GM23338 (cell line): Measurements from ENCODE around the gene E2F6. TPM values are rescaled to one million over a fixed set of nuclear protein-coding genes. Genes with fewer than 3 reads are reported as not detected.

Source experiments
- ATAC-seq: fragments of 200-7000 bp; cut with Tn5 transposase; 3 replicates; pipeline ENCODE4 v1.9.1; 2020
- DNase-seq: peaks from one replicate; pipeline ENCODE4 v3.0.0-alpha.2; 2015; ENCODE audit warnings: low spot score
- H2AFZ ChIP-seq: fragments of 200-600 bp; sonication (generic); 2 replicates; pipeline ENCODE4 v1.8.0; 2016; ENCODE audit warnings: antibody characterized with exemption, mild to moderate bottlenecking, moderate library complexity
- H3F3A ChIP-seq: fragments of 200-600 bp; sonication (generic); replicated peaks from 2 replicates; pipeline ENCODE4 v1.8.0; 2017; ENCODE audit warnings: antibody characterized with exemption, mixed run types, low read depth
- H3K27ac ChIP-seq: fragments of 200-600 bp; sonication (generic); 2 replicates; pipeline ENCODE4 v1.6.1; 2016; ENCODE audit warnings: low read depth
- H3K27me3 ChIP-seq: fragments of 200-600 bp; sonication (generic); 2 replicates; pipeline ENCODE4 v1.8.0; 2016; ENCODE audit warnings: mild to moderate bottlenecking, mixed run types, moderate library complexity; ENCODE audit not compliant: insufficient read depth
- H3K36me3 ChIP-seq: fragments of 200-600 bp; sonication (generic); 2 replicates; pipeline ENCODE4 v1.8.0; 2016; ENCODE audit warnings: mild to moderate bottlenecking; ENCODE audit not compliant: insufficient read depth
- H3K4me1 ChIP-seq: fragments of 200-600 bp; sonication (generic); 2 replicates; pipeline ENCODE4 v1.8.0; 2016; ENCODE audit warnings: mild to moderate bottlenecking, moderate library complexity; ENCODE audit not compliant: insufficient read depth
- H3K4me2 ChIP-seq: fragments of 200-600 bp; sonication (generic); 2 replicates; pipeline ENCODE4 v1.7.1; 2017; ENCODE audit warnings: mixed run types
- H3K4me3 ChIP-seq: fragments of 200-600 bp; sonication (generic); 2 replicates; pipeline ENCODE4 v1.6.1; 2016; ENCODE audit warnings: mixed run types
- H3K79me2 ChIP-seq: fragments of 200-600 bp; sonication (generic); replicated peaks from 2 replicates; pipeline ENCODE4 v1.8.0; 2017; ENCODE audit warnings: mild to moderate bottlenecking; ENCODE audit not compliant: insufficient read depth
- H3K9me2 ChIP-seq: fragments of 200-600 bp; sonication (generic); 2 replicates; pipeline ENCODE4 v1.8.0; 2017; ENCODE audit not compliant: insufficient read depth
- H4K20me1 ChIP-seq: fragments of 200-600 bp; sonication (generic); replicated peaks from 2 replicates; pipeline ENCODE4 v1.8.0; 2017; ENCODE audit warnings: mild to moderate bottlenecking; ENCODE audit not compliant: insufficient read depth
- H3K27ac Mint-ChIP-seq: 2 replicates; pipeline ENCODE4 v1.8.0; 2020; ENCODE audit warnings: inconsistent platforms, mild to moderate bottlenecking, moderate library complexity, mixed read lengths
- H3K27me3 Mint-ChIP-seq: 3 replicates; pipeline ENCODE4 v1.8.0; 2022; ENCODE audit warnings: low read depth, mild to moderate bottlenecking, moderate library complexity, mixed read lengths, inconsistent platforms; ENCODE audit not compliant: insufficient read depth, poor library complexity
- H3K36me3 Mint-ChIP-seq: 3 replicates; pipeline ENCODE4 v1.8.0; 2021; ENCODE audit warnings: low read depth, mild to moderate bottlenecking, inconsistent platforms, moderate library complexity, mixed read lengths
- H3K4me1 Mint-ChIP-seq: 3 replicates; pipeline ENCODE4 v1.8.0; 2020; ENCODE audit warnings: mild to moderate bottlenecking, inconsistent platforms, mixed read lengths
- H3K4me3 Mint-ChIP-seq: 3 replicates; pipeline ENCODE4 v1.8.0; 2021; ENCODE audit warnings: moderate library complexity, mild to moderate bottlenecking, inconsistent platforms, mixed read lengths
- H3K9me3 Mint-ChIP-seq: 3 replicates; pipeline ENCODE4 v1.8.0; 2020; ENCODE audit warnings: moderate library complexity, mild to moderate bottlenecking, inconsistent platforms, mixed read lengths
- CREB1 ChIP-seq: fragments of 250-450 bp; sonication (Bioruptor Pico); IDR thresholded peaks from 2 replicates; pipeline ENCODE4 v1.5.0; 2020; ENCODE audit warnings: low read depth, mild to moderate bottlenecking, moderate library complexity
- EZH2 ChIP-seq: fragments of 200-600 bp; sonication (generic); IDR thresholded peaks from one replicate; pipeline ENCODE4 v1.8.0; 2017; ENCODE audit warnings: antibody characterized with exemption, mild to moderate bottlenecking, low read depth; ENCODE audit not compliant: unreplicated experiment
- EZH2phosphoT487 ChIP-seq: fragments of 200-600 bp; sonication (generic); IDR thresholded peaks from one replicate; pipeline ENCODE4 v1.8.1; 2018; ENCODE audit warnings: antibody characterized with exemption; ENCODE audit not compliant: unreplicated experiment
- JUNB ChIP-seq: IDR thresholded peaks from one replicate; pipeline ENCODE4 v1.6.1; 2016; ENCODE audit warnings: antibody characterized with exemption; ENCODE audit not compliant: unreplicated experiment
- NANOG ChIP-seq: IDR thresholded peaks from 2 replicates; pipeline ENCODE4 v1.6.1; 2016; ENCODE audit warnings: antibody characterized with exemption, borderline replicate concordance
- POLR2AphosphoS5 ChIP-seq: IDR thresholded peaks from 2 replicates; pipeline ENCODE4 v1.6.1; 2016; ENCODE audit warnings: antibody characterized with exemption, low read depth
- STAT1 ChIP-seq: IDR thresholded peaks from one replicate; pipeline ENCODE4 v1.6.1; 2016; ENCODE audit warnings: antibody characterized with exemption; ENCODE audit not compliant: unreplicated experiment
- ZNF114 ChIP-seq: fragments of 250-450 bp; sonication (Bioruptor Pico); IDR thresholded peaks from 2 replicates; pipeline ENCODE4 v1.5.0; 2020; ENCODE audit warnings: mild to moderate bottlenecking, moderate library complexity
- polyA plus RNA-seq: library from polyadenylated mRNA; unstranded; fragments of >200 nt; fragmentation: Nextera tagmentation; extraction: Ambion mirVana; gene quantifications from 2 replicates; pipeline ENCODE4 v1.2.1, GENCODE V29; 2016
- total RNA-seq: library from RNA; depleted of rRNA; stranded (reverse); fragments of >200 nt; shearing (Covaris generic); gene quantifications from 2 replicates; pipeline ENCODE4 v1.2.3, GENCODE V29; 2014
- TF ChIP-seq, protein P1 (sequence below): IDR thresholded peaks from one replicate; pipeline ENCODE4 v1.6.1; 2018; ENCODE audit warnings: antibody characterized with exemption; ENCODE audit not compliant: unreplicated experiment
- TF ChIP-seq, protein P2 (sequence below): IDR thresholded peaks from 2 replicates; pipeline ENCODE4 v1.6.1; 2016; ENCODE audit warnings: antibody characterized with exemption
- TF ChIP-seq, protein P3 (sequence below): fragments of 250-450 bp; sonication (Bioruptor Pico); IDR thresholded peaks from 2 replicates; pipeline ENCODE4 v1.5.0; 2020; ENCODE audit warnings: mild to moderate bottlenecking, moderate library complexity
- TF ChIP-seq, protein P4 (sequence below), 2 experiments: fragments of 200-600 bp in 1 of 2; sonication (generic) in 1 of 2; conservative IDR thresholded peaks; 2 replicates each; pipeline versions ENCODE4 v1.5.1 to v1.6.1; 2016 to 2017; ENCODE audit warnings: antibody characterized with exemption in 2 of 2, low read depth in 2 of 2, mild to moderate bottlenecking in 2 of 2, moderate library complexity in 1 of 2

E2F6 gene
- total and polyA plus RNA-seq, 2 experiments from 2014 or later: 16.9 to 20.7 TPM

DNA sequence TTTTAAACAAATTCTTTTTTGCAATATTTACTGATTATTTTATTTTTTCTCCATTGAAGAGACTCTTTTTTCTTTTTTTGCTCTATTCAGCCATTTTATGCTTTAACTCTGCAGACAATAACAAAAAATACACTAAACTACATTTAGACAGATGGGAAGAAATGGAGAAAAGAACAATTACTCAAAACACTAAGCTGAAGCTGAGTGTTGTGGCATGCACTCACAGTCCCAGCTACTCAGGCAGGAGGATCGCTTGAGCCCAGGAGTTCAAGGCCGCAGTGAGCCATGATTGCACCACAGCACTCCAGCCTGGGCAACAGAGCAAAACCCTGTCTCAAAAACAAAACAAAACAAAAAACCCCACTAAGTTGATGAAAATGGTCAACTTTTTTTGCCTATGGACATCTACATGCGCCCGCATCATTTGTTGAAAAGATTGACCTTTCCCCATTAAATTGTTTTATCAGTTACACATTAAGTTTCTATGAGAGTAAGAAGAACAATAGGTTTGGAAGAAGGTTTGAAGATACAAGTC lies 43.0 kb downstream of the E2F6 start:
- Mint-ChIP-seq H3K4me1 (no peaks in the 10 kb centered on the region), H3K27me3 (peaks cover 2% of the 10 kb centered on the region)
- TF ChIP-seq EZH2: no peak
- TF ChIP-seq, protein P1, sequence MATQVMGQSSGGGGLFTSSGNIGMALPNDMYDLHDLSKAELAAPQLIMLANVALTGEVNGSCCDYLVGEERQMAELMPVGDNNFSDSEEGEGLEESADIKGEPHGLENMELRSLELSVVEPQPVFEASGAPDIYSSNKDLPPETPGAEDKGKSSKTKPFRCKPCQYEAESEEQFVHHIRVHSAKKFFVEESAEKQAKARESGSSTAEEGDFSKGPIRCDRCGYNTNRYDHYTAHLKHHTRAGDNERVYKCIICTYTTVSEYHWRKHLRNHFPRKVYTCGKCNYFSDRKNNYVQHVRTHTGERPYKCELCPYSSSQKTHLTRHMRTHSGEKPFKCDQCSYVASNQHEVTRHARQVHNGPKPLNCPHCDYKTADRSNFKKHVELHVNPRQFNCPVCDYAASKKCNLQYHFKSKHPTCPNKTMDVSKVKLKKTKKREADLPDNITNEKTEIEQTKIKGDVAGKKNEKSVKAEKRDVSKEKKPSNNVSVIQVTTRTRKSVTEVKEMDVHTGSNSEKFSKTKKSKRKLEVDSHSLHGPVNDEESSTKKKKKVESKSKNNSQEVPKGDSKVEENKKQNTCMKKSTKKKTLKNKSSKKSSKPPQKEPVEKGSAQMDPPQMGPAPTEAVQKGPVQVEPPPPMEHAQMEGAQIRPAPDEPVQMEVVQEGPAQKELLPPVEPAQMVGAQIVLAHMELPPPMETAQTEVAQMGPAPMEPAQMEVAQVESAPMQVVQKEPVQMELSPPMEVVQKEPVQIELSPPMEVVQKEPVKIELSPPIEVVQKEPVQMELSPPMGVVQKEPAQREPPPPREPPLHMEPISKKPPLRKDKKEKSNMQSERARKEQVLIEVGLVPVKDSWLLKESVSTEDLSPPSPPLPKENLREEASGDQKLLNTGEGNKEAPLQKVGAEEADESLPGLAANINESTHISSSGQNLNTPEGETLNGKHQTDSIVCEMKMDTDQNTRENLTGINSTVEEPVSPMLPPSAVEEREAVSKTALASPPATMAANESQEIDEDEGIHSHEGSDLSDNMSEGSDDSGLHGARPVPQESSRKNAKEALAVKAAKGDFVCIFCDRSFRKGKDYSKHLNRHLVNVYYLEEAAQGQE: no peak
- no peak for TF ChIP-seq NANOG
- no peak for TF ChIP-seq ZNF114 (CRISPR knock-in tag)
- no peak for TF ChIP-seq EZH2phosphoT487
- no peak for TF ChIP-seq JUNB
- TF ChIP-seq, protein P2, sequence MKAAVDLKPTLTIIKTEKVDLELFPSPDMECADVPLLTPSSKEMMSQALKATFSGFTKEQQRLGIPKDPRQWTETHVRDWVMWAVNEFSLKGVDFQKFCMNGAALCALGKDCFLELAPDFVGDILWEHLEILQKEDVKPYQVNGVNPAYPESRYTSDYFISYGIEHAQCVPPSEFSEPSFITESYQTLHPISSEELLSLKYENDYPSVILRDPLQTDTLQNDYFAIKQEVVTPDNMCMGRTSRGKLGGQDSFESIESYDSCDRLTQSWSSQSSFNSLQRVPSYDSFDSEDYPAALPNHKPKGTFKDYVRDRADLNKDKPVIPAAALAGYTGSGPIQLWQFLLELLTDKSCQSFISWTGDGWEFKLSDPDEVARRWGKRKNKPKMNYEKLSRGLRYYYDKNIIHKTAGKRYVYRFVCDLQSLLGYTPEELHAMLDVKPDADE: no peak
- TF ChIP-seq CREB1 (CRISPR knock-in tag): no peak
- TF ChIP-seq, protein P3, sequence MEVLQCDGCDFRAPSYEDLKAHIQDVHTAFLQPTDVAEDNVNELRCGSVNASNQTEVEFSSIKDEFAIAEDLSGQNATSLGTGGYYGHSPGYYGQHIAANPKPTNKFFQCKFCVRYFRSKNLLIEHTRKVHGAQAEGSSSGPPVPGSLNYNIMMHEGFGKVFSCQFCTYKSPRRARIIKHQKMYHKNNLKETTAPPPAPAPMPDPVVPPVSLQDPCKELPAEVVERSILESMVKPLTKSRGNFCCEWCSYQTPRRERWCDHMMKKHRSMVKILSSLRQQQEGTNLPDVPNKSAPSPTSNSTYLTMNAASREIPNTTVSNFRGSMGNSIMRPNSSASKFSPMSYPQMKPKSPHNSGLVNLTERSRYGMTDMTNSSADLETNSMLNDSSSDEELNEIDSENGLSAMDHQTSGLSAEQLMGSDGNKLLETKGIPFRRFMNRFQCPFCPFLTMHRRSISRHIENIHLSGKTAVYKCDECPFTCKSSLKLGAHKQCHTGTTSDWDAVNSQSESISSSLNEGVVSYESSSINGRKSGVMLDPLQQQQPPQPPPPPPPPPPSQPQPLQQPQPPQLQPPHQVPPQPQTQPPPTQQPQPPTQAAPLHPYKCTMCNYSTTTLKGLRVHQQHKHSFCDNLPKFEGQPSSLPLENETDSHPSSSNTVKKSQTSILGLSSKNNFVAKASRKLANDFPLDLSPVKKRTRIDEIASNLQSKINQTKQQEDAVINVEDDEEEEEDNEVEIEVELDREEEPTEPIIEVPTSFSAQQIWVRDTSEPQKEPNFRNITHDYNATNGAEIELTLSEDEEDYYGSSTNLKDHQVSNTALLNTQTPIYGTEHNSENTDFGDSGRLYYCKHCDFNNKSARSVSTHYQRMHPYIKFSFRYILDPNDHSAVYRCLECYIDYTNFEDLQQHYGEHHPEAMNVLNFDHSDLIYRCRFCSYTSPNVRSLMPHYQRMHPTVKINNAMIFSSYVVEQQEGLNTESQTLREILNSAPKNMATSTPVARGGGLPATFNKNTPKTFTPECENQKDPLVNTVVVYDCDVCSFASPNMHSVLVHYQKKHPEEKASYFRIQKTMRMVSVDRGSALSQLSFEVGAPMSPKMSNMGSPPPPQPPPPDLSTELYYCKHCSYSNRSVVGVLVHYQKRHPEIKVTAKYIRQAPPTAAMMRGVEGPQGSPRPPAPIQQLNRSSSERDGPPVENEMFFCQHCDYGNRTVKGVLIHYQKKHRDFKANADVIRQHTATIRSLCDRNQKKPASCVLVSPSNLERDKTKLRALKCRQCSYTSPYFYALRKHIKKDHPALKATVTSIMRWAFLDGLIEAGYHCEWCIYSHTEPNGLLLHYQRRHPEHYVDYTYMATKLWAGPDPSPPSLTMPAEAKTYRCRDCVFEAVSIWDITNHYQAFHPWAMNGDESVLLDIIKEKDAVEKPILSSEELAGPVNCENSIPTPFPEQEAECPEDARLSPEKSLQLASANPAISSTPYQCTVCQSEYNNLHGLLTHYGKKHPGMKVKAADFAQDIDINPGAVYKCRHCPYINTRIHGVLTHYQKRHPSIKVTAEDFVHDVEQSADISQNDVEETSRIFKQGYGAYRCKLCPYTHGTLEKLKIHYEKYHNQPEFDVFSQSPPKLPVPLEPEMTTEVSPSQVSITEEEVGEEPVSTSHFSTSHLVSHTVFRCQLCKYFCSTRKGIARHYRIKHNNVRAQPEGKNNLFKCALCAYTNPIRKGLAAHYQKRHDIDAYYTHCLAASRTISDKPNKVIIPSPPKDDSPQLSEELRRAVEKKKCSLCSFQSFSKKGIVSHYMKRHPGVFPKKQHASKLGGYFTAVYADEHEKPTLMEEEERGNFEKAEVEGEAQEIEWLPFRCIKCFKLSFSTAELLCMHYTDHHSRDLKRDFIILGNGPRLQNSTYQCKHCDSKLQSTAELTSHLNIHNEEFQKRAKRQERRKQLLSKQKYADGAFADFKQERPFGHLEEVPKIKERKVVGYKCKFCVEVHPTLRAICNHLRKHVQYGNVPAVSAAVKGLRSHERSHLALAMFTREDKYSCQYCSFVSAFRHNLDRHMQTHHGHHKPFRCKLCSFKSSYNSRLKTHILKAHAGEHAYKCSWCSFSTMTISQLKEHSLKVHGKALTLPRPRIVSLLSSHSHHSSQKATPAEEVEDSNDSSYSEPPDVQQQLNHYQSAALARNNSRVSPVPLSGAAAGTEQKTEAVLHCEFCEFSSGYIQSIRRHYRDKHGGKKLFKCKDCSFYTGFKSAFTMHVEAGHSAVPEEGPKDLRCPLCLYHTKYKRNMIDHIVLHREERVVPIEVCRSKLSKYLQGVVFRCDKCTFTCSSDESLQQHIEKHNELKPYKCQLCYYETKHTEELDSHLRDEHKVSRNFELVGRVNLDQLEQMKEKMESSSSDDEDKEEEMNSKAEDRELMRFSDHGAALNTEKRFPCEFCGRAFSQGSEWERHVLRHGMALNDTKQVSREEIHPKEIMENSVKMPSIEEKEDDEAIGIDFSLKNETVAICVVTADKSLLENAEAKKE (CRISPR knock-in tag): no peak
- TF ChIP-seq STAT1: no peak
- TF ChIP-seq POLR2AphosphoS5: no peak
- TF ChIP-seq, protein P4, sequence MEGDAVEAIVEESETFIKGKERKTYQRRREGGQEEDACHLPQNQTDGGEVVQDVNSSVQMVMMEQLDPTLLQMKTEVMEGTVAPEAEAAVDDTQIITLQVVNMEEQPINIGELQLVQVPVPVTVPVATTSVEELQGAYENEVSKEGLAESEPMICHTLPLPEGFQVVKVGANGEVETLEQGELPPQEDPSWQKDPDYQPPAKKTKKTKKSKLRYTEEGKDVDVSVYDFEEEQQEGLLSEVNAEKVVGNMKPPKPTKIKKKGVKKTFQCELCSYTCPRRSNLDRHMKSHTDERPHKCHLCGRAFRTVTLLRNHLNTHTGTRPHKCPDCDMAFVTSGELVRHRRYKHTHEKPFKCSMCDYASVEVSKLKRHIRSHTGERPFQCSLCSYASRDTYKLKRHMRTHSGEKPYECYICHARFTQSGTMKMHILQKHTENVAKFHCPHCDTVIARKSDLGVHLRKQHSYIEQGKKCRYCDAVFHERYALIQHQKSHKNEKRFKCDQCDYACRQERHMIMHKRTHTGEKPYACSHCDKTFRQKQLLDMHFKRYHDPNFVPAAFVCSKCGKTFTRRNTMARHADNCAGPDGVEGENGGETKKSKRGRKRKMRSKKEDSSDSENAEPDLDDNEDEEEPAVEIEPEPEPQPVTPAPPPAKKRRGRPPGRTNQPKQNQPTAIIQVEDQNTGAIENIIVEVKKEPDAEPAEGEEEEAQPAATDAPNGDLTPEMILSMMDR (conservative IDR thresholded peaks at IDR 0.05; ENCODE audit: low read depth in 2 of 2): no peak

More for the DNA sequence above, 43.0 kb downstream of the E2F6 start:
- Histone ChIP-seq H3F3A (no peaks in the 10 kb centered on the region), H3K79me2 (no peaks in the 10 kb centered on the region), H3K27me3 (no peaks in the 10 kb centered on the region), H2AFZ (no peak overlapping the region), H4K20me1 (no peaks in the 10 kb centered on the region), H3K9me2 (no peaks in the 10 kb centered on the region), H3K4me3 (no peak overlapping the region), H3K4me2 (no peak overlapping the region), H3K36me3 (no peaks in the 10 kb centered on the region), H3K4me1 (no peaks in the 10 kb centered on the region), H3K27ac (no peak overlapping the region)
- Mint-ChIP-seq H3K4me3 (no peak overlapping the region), H3K9me3 (peaks cover 6% of the 10 kb centered on the region), H3K36me3 (peaks cover 6% of the 10 kb centered on the region), H3K27ac (no peak overlapping the region)
- DNase-seq: no peak
- no peak for ATAC-seq
